Gastrocnemius medialis (tissue), 4 donors: ENCODE results near the gene IRF6.

ENCODE experiments used
- POLR2A ChIP-seq, 2 donors: fragments of 450-650 bp; IDR thresholded peaks; one replicate each; pipeline ENCODE4 v1.6.1; 2017; ENCODE audit warnings: antibody characterized with exemption in 2 of 2, mild to moderate bottlenecking in 2 of 2, moderate library complexity in 2 of 2
- TF ChIP-seq, protein P1 (sequence below), 5 experiments: fragments of 450-650 bp in 3 of 5; fragments of 200-600 bp in 2 of 5; sonication (generic) in 2 of 5; IDR thresholded peaks in 4 of 5; conservative IDR thresholded peaks in 1 of 5; 1 replicate in 4 of 5; 2 replicates in 1 of 5; pipeline ENCODE4 v1.5.1; 2016 to 2019; ENCODE audit warnings: antibody characterized with exemption in 5 of 5, mild to moderate bottlenecking in 3 of 5, moderate library complexity in 3 of 5

DNA sequence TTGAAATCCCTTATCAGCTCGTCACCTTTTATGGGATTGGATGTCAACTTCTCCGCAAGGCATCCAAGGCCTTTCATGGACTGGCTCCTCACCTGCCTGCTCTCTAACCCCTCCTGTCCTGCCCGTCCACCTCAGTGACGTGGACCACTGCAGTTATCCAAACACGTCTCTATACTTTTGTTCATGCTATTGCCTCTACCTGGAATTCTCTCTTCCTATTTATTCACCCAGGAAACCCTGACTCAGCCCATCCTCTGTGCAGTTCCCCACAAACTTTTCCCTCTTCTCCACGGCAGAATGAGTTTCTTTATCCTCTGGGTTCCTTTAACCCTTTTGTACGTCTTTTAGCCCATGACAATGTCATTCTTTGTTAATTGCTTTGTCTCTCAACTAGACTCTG, 16.8 kb upstream of the IRF6 start:
- TF ChIP-seq, protein P1, sequence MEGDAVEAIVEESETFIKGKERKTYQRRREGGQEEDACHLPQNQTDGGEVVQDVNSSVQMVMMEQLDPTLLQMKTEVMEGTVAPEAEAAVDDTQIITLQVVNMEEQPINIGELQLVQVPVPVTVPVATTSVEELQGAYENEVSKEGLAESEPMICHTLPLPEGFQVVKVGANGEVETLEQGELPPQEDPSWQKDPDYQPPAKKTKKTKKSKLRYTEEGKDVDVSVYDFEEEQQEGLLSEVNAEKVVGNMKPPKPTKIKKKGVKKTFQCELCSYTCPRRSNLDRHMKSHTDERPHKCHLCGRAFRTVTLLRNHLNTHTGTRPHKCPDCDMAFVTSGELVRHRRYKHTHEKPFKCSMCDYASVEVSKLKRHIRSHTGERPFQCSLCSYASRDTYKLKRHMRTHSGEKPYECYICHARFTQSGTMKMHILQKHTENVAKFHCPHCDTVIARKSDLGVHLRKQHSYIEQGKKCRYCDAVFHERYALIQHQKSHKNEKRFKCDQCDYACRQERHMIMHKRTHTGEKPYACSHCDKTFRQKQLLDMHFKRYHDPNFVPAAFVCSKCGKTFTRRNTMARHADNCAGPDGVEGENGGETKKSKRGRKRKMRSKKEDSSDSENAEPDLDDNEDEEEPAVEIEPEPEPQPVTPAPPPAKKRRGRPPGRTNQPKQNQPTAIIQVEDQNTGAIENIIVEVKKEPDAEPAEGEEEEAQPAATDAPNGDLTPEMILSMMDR (IDR thresholded peaks at IDR 0.05 in 4 of 5, conservative IDR thresholded peaks at IDR 0.05 in 1 of 5) = no peak
- TF ChIP-seq POLR2A (IDR thresholded peaks at IDR 0.05) = no peak
